Jurkat, Clone E6-1 (cell line): ENCODE measurements around the gene GXYLT1.
"Not testable (repeated sequence)": the region's sequence is repeated elsewhere in the genome, so short reads cannot be mapped to it uniquely, and the experiment has no call there.

Experiments
- DNase-seq: peaks from one replicate; pipeline ENCODE4 v3.0.0-alpha.2; 2011; ENCODE audit warnings: low read depth, low spot score
- H3K4me3 ChIP-seq: 2 replicates; pipeline ENCODE4 v1.5.1; 2011; ENCODE audit warnings: mild to moderate bottlenecking, low read length, control low read depth, moderate library complexity

The GXYLT1 gene

GRCh38 chr12:42145552-42146215, 1.0 kb upstream of the GXYLT1 start:
- peak overlapping the region; percentile 56; the same call in 1 of the 2 replicates for H3K4me3 ChIP-seq
- DNase-seq = no peak

- DNase-seq = no peak
- H3K4me3 ChIP-seq = peak overlapping the region; percentile 56
These were observed 499 bp upstream of the GXYLT1 start for GRCh38 chr12:42145197-42145549.

GRCh38 chr12:42144158-42144407, 591 bp downstream of the GXYLT1 start:
- H3K4me3 ChIP-seq = peak overlapping the region; percentile 56
- DNase-seq = no peak

GRCh38 chr12:42143452-42144157, 1.1 kb downstream of the GXYLT1 start:
- peak; percentile 18 for DNase-seq
- peak overlapping the region; percentile 56 for H3K4me3 ChIP-seq

GRCh38 chr12:42141981-42142606, 2.6 kb downstream of the GXYLT1 start:
- no peak overlapping the region for H3K4me3 ChIP-seq
- DNase-seq = no peak

- DNase-seq = no peak
- H3K4me3 ChIP-seq = no peak overlapping the region
These were observed 3.8 kb downstream of the GXYLT1 start for GRCh38 chr12:42140901-42141300.

GRCh38 chr12:42135259-42135814, 9.3 kb downstream of the GXYLT1 start:
- no peak for DNase-seq
- no peak overlapping the region for H3K4me3 ChIP-seq

- DNase-seq = no peak
- no peak overlapping the region for H3K4me3 ChIP-seq
These were observed 13.8 kb downstream of the GXYLT1 start for GRCh38 chr12:42130672-42131402.

- no peak overlapping the region for H3K4me3 ChIP-seq
- no peak for DNase-seq
These were observed 15.0 kb downstream of the GXYLT1 start for GRCh38 chr12:42129595-42130204.

GRCh38 chr12:42128888-42129287, 15.8 kb downstream of the GXYLT1 start:
- no peak overlapping the region for H3K4me3 ChIP-seq
- DNase-seq = no peak

- DNase-seq = no peak
- H3K4me3 ChIP-seq = no peak overlapping the region
These were observed 16.3 kb downstream of the GXYLT1 start for GRCh38 chr12:42128327-42128726.

GRCh38 chr12:42126963-42127362, 17.7 kb downstream of the GXYLT1 start:
- H3K4me3 ChIP-seq = no peak overlapping the region
- no peak for DNase-seq

- no peak overlapping the region for H3K4me3 ChIP-seq
- DNase-seq = no peak
These were observed 19.3 kb downstream of the GXYLT1 start for GRCh38 chr12:42125388-42125767.

GRCh38 chr12:42124764-42125387, 19.8 kb downstream of the GXYLT1 start:
- no peak overlapping the region for H3K4me3 ChIP-seq
- DNase-seq = no peak

GRCh38 chr12:42119085-42119633, 25.5 kb downstream of the GXYLT1 start:
- no peak overlapping the region for H3K4me3 ChIP-seq
- no peak for DNase-seq

- no peak for DNase-seq
- no peak overlapping the region for H3K4me3 ChIP-seq
These were observed 26.4 kb downstream of the GXYLT1 start for GRCh38 chr12:42118136-42118879.

- no peak for DNase-seq
- H3K4me3 ChIP-seq = no peak overlapping the region
These were observed 35.6 kb downstream of the GXYLT1 start for GRCh38 chr12:42109031-42109430.

- not testable (repeated sequence) for DNase-seq, H3K4me3 ChIP-seq
These were observed 37.9 kb downstream of the GXYLT1 start for GRCh38 chr12:42106791-42107190.
